H9 (cell line): ENCODE results near the gene GFM2. TPM values are rescaled to one million over a fixed set of nuclear protein-coding genes. Genes with fewer than 3 reads are reported as not detected.

Experiments
- DNase-seq: peaks from one replicate; pipeline ENCODE4 v3.0.0-alpha.2; 2017
- H2AFZ ChIP-seq: one replicate; pipeline ENCODE4 v1.6.1; 2013; ENCODE audit warnings: mild to moderate bottlenecking, low read length, control low read depth, moderate library complexity
- H2AK5ac ChIP-seq: 2 replicates; pipeline ENCODE4 v1.6.1; 2013; ENCODE audit warnings: low read length, control low read depth, mixed read lengths; ENCODE audit not compliant: insufficient read length
- H2BK120ac ChIP-seq: one replicate; pipeline ENCODE4 v1.6.1; 2013; ENCODE audit warnings: low read depth, mild to moderate bottlenecking, low read length, control low read depth, inconsistent platforms; ENCODE audit not compliant: poor library complexity, severe bottlenecking
- H2BK12ac ChIP-seq: 2 replicates; pipeline ENCODE4 v1.6.1; 2013; ENCODE audit warnings: low read length, control low read depth, mixed read lengths, low read depth; ENCODE audit not compliant: insufficient read length
- H2BK15ac ChIP-seq: 2 replicates; pipeline ENCODE4 v1.6.1; 2013; ENCODE audit warnings: low read depth, low read length, control low read depth
- H2BK20ac ChIP-seq: one replicate; pipeline ENCODE4 v1.6.1; 2013; ENCODE audit warnings: low read depth, mild to moderate bottlenecking, low read length, control low read depth, inconsistent platforms; ENCODE audit not compliant: poor library complexity, severe bottlenecking
- H2BK5ac ChIP-seq: 2 replicates; pipeline ENCODE4 v1.6.1; 2013; ENCODE audit warnings: low read length, control low read depth, mixed read lengths; ENCODE audit not compliant: insufficient read length
- H3K14ac ChIP-seq: 2 replicates; pipeline ENCODE4 v1.6.1; 2013; ENCODE audit warnings: low read length, control low read depth; ENCODE audit not compliant: insufficient read depth
- H3K18ac ChIP-seq: 2 replicates; pipeline ENCODE4 v1.6.1; 2013; ENCODE audit warnings: low read depth, mild to moderate bottlenecking, mixed read lengths, low read length, control low read depth; ENCODE audit not compliant: insufficient read length
- H3K23ac ChIP-seq: 2 replicates; pipeline ENCODE4 v1.6.1; 2013; ENCODE audit warnings: low read length, control low read depth, mixed read lengths, low read depth; ENCODE audit not compliant: insufficient read length
- H3K23me2 ChIP-seq: 2 replicates; pipeline ENCODE4 v1.6.1; 2013; ENCODE audit warnings: low read depth, mild to moderate bottlenecking, mixed read lengths, low read length, control low read depth; ENCODE audit not compliant: insufficient read length, poor library complexity, severe bottlenecking
- H3K27ac ChIP-seq: 2 replicates; pipeline ENCODE4 v1.5.1; 2013; ENCODE audit warnings: low read length, control low read depth, mixed read lengths, low read depth; ENCODE audit not compliant: insufficient read length
- H3K27me3 ChIP-seq: 2 replicates; pipeline ENCODE4 v1.6.1; 2013; ENCODE audit warnings: low read length, control low read depth, inconsistent platforms; ENCODE audit not compliant: insufficient read depth
- H3K4ac ChIP-seq: 2 replicates; pipeline ENCODE4 v1.6.1; 2013; ENCODE audit warnings: low read depth, mild to moderate bottlenecking, control low read depth, inconsistent platforms, low read length, moderate library complexity
- H3K4me1 ChIP-seq: 2 replicates; pipeline ENCODE4 v1.6.1; 2013; ENCODE audit warnings: low read length, control low read depth, inconsistent platforms; ENCODE audit not compliant: insufficient read depth
- H3K4me2 ChIP-seq: 2 replicates; pipeline ENCODE4 v1.6.1; 2013; ENCODE audit warnings: low read length, control low read depth, mixed read lengths; ENCODE audit not compliant: insufficient read length, insufficient read depth
- H3K56ac ChIP-seq: 2 replicates; pipeline ENCODE4 v1.6.1; 2013; ENCODE audit warnings: low read depth, mild to moderate bottlenecking, mixed read lengths, low read length, control low read depth; ENCODE audit not compliant: insufficient read length
- H3K79me1 ChIP-seq: 2 replicates; pipeline ENCODE4 v1.6.1; 2013; ENCODE audit warnings: low read depth, mild to moderate bottlenecking, moderate library complexity, low read length, control low read depth, inconsistent platforms; ENCODE audit not compliant: insufficient read depth, poor library complexity, severe bottlenecking
- H3K79me2 ChIP-seq: 2 replicates; pipeline ENCODE4 v1.6.1; 2013; ENCODE audit warnings: low read length, control low read depth, inconsistent platforms; ENCODE audit not compliant: insufficient read depth
- H3K9ac ChIP-seq: 2 replicates; pipeline ENCODE4 v1.6.1; 2013; ENCODE audit warnings: low read length, control low read depth, mixed read lengths; ENCODE audit not compliant: insufficient read length; ENCODE audit errors: extremely low read depth
- H3K9me3 ChIP-seq: one replicate; pipeline ENCODE4 v1.6.1; 2013; ENCODE audit warnings: low read depth, low read length, inconsistent platforms; ENCODE audit not compliant: control insufficient read depth
- H3T11ph ChIP-seq: one replicate; pipeline ENCODE4 v1.6.1; 2013; ENCODE audit warnings: mild to moderate bottlenecking, low read length, control low read depth, inconsistent platforms
- H4K20me1 ChIP-seq: one replicate; pipeline ENCODE4 v1.6.1; 2013; ENCODE audit not compliant: control insufficient read depth, insufficient read length, insufficient read depth
- H4K5ac ChIP-seq: 2 replicates; pipeline ENCODE4 v1.6.1; 2013; ENCODE audit warnings: low read depth, mild to moderate bottlenecking, mixed read lengths, low read length, control low read depth; ENCODE audit not compliant: insufficient read length
- H4K8ac ChIP-seq: replicated peaks from 2 replicates; pipeline ENCODE4 v1.6.1; 2013; ENCODE audit warnings: low read length, control low read depth, mixed read lengths, low read depth; ENCODE audit not compliant: insufficient read length
- H4K91ac ChIP-seq: 2 replicates; pipeline ENCODE4 v1.6.1; 2013; ENCODE audit warnings: low read depth, mild to moderate bottlenecking, moderate library complexity, mixed read lengths, low read length, control low read depth; ENCODE audit not compliant: insufficient read length
- H3K27ac Mint-ChIP-seq, 3 experiments: 2 replicates in 2 of 3; 3 replicates in 1 of 3; pipeline ENCODE4 v1.8.0; 2020 to 2021; ENCODE audit warnings: mixed read lengths in 3 of 3, mild to moderate bottlenecking in 1 of 3, moderate library complexity in 1 of 3
- H3K27me3 Mint-ChIP-seq: 2 replicates; pipeline ENCODE4 v1.8.0; 2021; ENCODE audit warnings: low read depth, mild to moderate bottlenecking, moderate library complexity, mixed read lengths
- H3K36me3 Mint-ChIP-seq, 3 experiments: 2 replicates in 2 of 3; 3 replicates in 1 of 3; pipeline ENCODE4 v1.8.0; 2020 to 2021; ENCODE audit warnings: low read depth in 3 of 3, mixed read lengths in 3 of 3; ENCODE audit not compliant: insufficient read depth in 1 of 3
- H3K4me1 Mint-ChIP-seq, 2 experiments: 2 replicates each; pipeline ENCODE4 v1.8.0; 2020; ENCODE audit warnings: mixed read lengths in 2 of 2
- H3K4me3 Mint-ChIP-seq, 2 experiments: 2 replicates in 1 of 2; 3 replicates in 1 of 2; pipeline ENCODE4 v1.8.0; 2020 to 2021; ENCODE audit warnings: mild to moderate bottlenecking in 2 of 2, mixed read lengths in 2 of 2, moderate library complexity in 1 of 2
- H3K9me3 Mint-ChIP-seq, 2 experiments: 2 replicates in 1 of 2; 3 replicates in 1 of 2; pipeline ENCODE4 v1.8.0; 2020; ENCODE audit warnings: mild to moderate bottlenecking in 2 of 2, mixed read lengths in 2 of 2, moderate library complexity in 1 of 2
- CTCF ChIP-seq: fragments of 200-600 bp; sonication (generic); conservative IDR thresholded peaks from 3 replicates; pipeline ENCODE4 v1.8.0; 2021; ENCODE audit warnings: antibody characterized with exemption, mild to moderate bottlenecking
- WGBS: extraction: QIAGEN DNeasy Blood & Tissue Kit; methylation state at CpG from one replicate; pipeline ENCODE4 v1.1.7; 2013; ENCODE audit warnings: missing lambda C conversion rate, low lambda C conversion rate, mixed read lengths; ENCODE audit not compliant: insufficient read length; ENCODE audit errors: extremely low coverage; 5-methylcytosine and 5-hydroxymethylcytosine counted together
- total RNA-seq: library from RNA; stranded (reverse); gene quantifications from 2 replicates; pipeline ENCODE4 v1.2.1, GENCODE V29; 2021

The GFM2 gene
- total RNA-seq, 1 experiment from 2014 or later, result 30.0 TPM

GRCh38 chr5:74717596-74717995 is 49.3 kb downstream of the GFM2 start:
- Histone ChIP-seq H4K20me1 (no peaks in the 10 kb centered on the region), H4K5ac (no peak overlapping the region), H3K9ac (no peak overlapping the region), H3K14ac (no peak overlapping the region), H2BK15ac (no peak overlapping the region), H3K4me1 (no peaks in the 10 kb centered on the region), H3K23ac (no peak overlapping the region), H4K91ac (no peak overlapping the region), H3K23me2 (no peaks in the 10 kb centered on the region), H3K56ac (no peak overlapping the region), H3K4ac (no peak overlapping the region), H3K18ac (no peak overlapping the region), H3K4me2 (no peak overlapping the region), H2BK120ac (no peak overlapping the region), H2BK20ac (no peak overlapping the region), H3K79me1 (no peaks in the 10 kb centered on the region), H2BK12ac (no peak overlapping the region), H3K9me3 (no peaks in the 10 kb centered on the region), H3K79me2 (no peaks in the 10 kb centered on the region), H2BK5ac (no peak overlapping the region), H4K8ac (no peak overlapping the region), H3T11ph (no peak overlapping the region), H2AFZ (no peak overlapping the region), H2AK5ac (no peak overlapping the region), H3K27me3 (no peaks in the 10 kb centered on the region), H3K27ac (no peak overlapping the region)
- WGBS, result no CpG with 5 or more reads among the region's 1 CpG
- no peak for DNase-seq
- TF ChIP-seq CTCF, result no peak
- Mint-ChIP-seq H3K9me3 (no peaks in the 10 kb centered on the region; a peak in 1 of 5 replicates), H3K27ac (no peak overlapping the region), H3K4me1 (no peaks in the 10 kb centered on the region), H3K36me3 (peaks cover 9 to 27% (median 25%) of the 10 kb centered on the region in 3 experiments; a peak in 6 of 7 replicates), H3K27me3 (no peaks in the 10 kb centered on the region), H3K4me3 (no peak overlapping the region)
